IPS-18c (cell line): ENCODE results near the gene LRRC4B.
"Not testable (repeated sequence)": the region's sequence is repeated elsewhere in the genome, so short reads cannot be mapped to it uniquely, and the experiment has no call there.

Experiments used
- H3K4me3 ChIP-seq: 2 replicates; pipeline ENCODE4 v1.7.0; 2013; ENCODE audit warnings: low read depth, mild to moderate bottlenecking, low read length, moderate library complexity; ENCODE audit not compliant: insufficient read depth
- H3K9me3 ChIP-seq: one replicate; pipeline ENCODE4 v1.6.1; 2013; ENCODE audit warnings: mild to moderate bottlenecking, low read length, moderate library complexity; ENCODE audit not compliant: control insufficient read depth, insufficient read depth

Gene LRRC4B

DNA sequence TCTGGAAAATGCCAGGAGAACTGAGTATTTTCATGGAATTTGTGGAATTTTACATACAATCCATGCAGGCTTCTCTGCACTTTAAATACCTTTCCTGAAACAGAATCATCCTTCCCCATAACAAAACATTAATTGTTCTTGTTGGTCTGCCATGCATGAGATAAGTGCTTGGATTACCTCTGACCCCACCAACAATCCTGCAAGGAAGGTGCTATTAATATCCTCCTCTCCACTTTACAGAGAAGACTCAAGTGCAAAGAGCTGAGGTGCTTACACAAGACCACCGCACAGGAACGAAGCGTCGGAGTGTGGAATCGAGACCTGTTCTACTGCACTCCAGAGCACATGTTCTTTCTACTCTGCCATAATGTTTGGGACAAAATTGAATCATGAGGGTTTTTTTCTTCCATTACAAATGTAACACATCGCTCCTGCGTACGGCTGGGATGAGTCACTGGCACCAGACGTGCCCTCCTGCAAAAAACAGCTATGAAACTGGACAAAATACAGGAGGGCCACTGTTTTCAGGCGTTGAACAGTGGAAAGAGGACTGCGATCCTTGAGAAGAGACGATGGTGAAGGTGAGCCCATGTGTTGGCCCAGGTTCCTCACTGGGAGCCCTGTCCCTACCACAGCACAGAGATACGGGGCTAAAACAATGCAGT lies 12.9 kb upstream of the LRRC4B start:
- Histone ChIP-seq H3K9me3 (no peaks in the 10 kb centered on the region), H3K4me3 (no peak overlapping the region)

- Histone ChIP-seq H3K4me3 (no peak overlapping the region), H3K9me3 (no peaks in the 10 kb centered on the region)
Observed at GRCh38 chr19:50580240-50580639, 12.0 kb upstream of the LRRC4B start.

DNA sequence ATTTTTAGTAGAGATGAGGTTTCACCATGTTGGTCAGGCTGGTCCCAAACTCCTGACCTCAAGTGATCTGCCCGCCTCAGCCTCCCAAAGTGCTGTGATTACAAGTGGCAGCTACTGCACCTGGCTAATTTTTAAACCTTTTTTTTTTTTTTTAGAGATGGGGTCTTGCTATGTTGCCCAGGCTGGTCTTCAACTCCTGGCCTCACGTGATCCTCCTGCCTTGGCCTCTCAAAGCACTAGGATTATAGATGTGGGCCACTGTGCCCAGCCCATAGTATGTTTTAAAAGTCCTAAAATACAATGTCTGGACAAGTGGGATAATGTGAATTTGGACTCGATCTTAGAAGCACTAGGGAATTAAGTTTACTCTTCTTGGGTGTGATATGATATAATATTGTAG lies 8.5 kb upstream of the LRRC4B start:
- H3K9me3 ChIP-seq, H3K4me3 ChIP-seq: not testable (repeated sequence)

DNA sequence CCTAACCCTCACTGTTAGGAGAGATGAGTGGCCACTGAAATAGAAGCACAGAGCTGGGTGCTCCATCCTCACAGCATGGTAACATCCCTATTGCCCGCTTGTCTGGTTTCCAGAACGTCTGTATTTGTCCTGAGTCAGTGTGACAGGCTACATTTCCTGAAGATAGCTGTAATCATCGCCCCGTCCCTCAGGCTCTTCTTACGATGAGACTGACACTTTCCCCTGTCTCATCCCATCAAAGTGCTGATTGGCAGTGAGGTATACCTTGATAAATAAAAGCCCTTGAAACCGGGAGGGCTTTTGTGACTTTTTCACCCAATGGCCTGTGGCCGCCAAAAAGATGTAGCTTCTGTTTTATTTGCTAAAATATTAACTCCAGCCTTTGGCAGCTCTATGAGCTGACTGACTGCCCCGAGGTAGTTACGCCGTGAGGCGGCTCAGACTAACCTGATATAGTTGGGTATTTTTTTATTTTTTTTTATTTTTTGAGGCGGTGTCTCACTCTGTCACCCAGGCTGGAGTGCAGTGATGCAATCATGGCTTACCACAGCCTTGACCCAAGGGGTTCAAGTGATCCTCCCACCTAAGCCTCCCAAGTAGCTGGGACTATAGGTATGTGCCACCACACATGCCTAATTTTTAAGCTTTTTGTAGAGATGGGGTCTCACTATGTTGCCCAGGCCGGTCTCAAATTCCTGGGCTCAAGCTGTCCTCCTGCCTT lies 5.7 kb upstream of the LRRC4B start:
- Histone ChIP-seq H3K9me3 (no peaks in the 10 kb centered on the region), H3K4me3 (no peak overlapping the region)

DNA sequence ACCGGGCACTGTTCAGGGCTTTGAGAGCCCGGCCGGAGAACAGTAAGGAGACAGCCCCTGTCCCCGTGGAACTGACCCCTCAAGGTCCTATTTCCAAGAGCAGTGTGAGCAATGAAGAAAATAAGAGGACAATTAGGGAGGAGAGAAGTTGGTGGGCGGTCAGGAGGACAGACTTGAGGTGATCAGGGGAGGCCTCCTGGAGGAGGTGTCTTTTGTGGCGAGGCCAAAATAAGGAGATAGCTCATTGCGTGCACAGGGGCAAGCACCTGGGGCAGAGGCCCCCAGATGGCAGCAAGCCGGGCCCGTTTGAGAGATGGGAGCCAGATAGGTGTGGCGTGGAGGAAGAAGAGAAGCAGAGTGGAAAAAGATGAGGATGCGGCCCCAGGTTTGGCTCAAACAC lies 2.8 kb upstream of the LRRC4B start:
- no peak overlapping the region for H3K4me3 ChIP-seq
- H3K9me3 ChIP-seq = no peaks in the 10 kb centered on the region

- no peak overlapping the region for H3K4me3 ChIP-seq
Observed at GRCh38 chr19:50569938-50570540, 1.8 kb upstream of the LRRC4B start.

DNA sequence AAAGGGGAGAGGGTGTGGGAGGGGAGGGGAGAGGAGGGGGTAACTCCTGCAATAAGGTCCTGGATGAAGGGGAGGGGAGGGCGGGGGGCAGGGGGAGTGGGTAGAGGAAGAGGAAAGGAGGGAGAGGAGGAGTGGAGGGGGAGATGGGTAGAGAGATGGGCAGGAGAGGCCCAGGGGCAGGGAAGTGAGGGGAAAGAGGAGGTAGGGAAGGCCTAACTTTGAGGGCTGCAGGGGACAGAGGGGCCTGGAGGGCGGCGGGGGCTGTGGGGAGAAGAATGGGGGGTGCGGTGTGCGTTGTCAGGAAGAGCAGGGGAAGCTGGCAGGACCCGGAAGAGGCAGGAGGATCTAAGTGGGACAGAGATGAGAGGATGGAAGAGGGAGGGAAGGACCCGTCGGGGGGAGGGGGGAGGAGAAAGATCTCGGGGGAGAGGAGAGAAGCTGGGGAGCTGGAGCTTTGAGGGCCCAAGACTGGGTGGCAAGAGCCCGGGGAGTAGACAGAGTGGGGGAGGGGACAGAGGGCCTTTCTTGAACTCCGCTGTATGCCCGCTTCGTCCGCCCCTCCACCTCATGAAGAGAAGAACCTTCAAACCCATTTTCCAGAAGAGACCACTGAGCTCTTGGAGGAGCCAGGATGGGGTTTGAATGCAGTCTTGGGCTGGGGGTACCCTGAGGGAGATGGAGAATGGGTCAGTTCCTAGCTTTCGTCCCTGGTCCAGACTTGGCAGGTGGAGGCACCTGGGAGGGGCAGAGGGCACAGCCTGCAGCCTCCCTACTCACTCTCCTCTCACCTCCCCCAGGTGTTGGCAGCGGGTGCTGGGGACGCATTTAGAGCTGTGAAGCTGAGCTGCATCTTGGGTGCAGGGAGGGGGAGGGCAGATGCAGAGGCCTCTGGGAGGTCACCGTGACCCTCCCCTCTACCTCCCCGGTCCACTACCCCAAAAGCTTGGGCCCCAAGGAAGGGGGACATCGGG lies 778 bp upstream of the LRRC4B start:
- Histone ChIP-seq H3K4me3 (no peak overlapping the region), H3K9me3 (no peaks in the 10 kb centered on the region)

More at GRCh38 chr19:50569938-50570540, 1.8 kb upstream of the LRRC4B start:
- H3K9me3 ChIP-seq = no peaks in the 10 kb centered on the region

- Histone ChIP-seq H3K4me3 (peak overlapping the region; percentile 24), H3K9me3 (no peaks in the 10 kb centered on the region)
Observed at GRCh38 chr19:50567052-50567841, 988 bp downstream of the LRRC4B start.

- Histone ChIP-seq H3K9me3 (no peaks in the 10 kb centered on the region), H3K4me3 (peak overlapping the region; percentile 21; the same call in 1 of the 2 replicates)
Observed at GRCh38 chr19:50565984-50566903, 2.0 kb downstream of the LRRC4B start.

- Histone ChIP-seq H3K4me3 (no peak overlapping the region), H3K9me3 (no peaks in the 10 kb centered on the region)
Observed at GRCh38 chr19:50564229-50565105, 3.8 kb downstream of the LRRC4B start.

GRCh38 chr19:50563597-50563996 lies 4.6 kb downstream of the LRRC4B start:
- no peaks in the 10 kb centered on the region for H3K9me3 ChIP-seq
- H3K4me3 ChIP-seq = no peak overlapping the region

DNA sequence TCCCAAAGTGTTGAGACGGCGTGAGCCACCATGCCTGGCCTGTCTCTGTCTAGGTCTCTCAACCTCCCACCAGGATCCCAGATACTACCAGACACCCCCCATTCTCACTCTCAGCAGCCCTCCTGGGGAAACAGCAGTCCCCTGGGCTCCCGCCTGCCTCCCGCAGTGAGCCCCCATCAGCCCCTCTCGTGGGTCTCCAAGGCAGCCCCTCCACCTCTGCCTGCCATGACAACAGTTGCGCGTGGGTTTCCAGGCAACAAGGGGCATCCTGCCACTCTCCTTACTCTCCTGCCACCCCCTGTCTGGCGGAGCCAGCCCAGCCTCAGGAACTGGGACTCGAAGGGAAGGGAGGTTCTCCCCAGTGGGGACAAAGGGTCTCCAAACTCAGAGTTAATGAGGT lies 5.2 kb downstream of the LRRC4B start:
- Histone ChIP-seq H3K9me3 (no peaks in the 10 kb centered on the region), H3K4me3 (no peak overlapping the region)

DNA sequence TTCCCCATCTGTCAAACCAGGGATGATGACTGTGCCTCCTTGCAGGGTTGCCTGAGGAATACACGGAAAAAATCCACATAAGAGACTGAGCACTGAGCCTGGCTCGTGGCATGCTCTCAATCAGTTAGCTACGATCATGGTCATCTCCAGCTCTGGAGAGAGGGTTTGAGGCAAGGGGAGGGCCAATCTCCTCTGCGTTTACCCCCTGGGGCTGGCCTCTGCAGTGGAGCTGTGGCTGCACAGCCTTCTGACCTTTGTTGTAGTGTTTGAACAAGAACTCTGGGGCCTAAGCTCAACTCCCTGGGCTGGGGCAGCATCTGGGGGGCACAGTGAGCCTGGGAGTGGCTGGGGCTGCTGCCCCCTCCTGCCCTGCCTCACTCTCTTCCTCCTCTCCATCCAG lies 5.9 kb downstream of the LRRC4B start:
- H3K4me3 ChIP-seq = no peak overlapping the region
- no peaks in the 10 kb centered on the region for H3K9me3 ChIP-seq

- no peak overlapping the region for H3K4me3 ChIP-seq
- no peaks in the 10 kb centered on the region for H3K9me3 ChIP-seq
Observed at GRCh38 chr19:50559636-50560035, 8.6 kb downstream of the LRRC4B start.

- H3K4me3 ChIP-seq = no peak overlapping the region
- H3K9me3 ChIP-seq = no peaks in the 10 kb centered on the region
Observed at GRCh38 chr19:50558449-50558848, 9.8 kb downstream of the LRRC4B start.
